ENCODE measurements around the gene KRT82. TPM values are rescaled to one million over a fixed set of nuclear protein-coding genes. Genes with fewer than 3 reads are reported as not detected.

Gene KRT82
- total and polyA plus RNA-seq, 2 of the 8 experiments (the other 6 are each of a cell fraction or from before 2014, with no cell fraction given) = not detected

DNA sequence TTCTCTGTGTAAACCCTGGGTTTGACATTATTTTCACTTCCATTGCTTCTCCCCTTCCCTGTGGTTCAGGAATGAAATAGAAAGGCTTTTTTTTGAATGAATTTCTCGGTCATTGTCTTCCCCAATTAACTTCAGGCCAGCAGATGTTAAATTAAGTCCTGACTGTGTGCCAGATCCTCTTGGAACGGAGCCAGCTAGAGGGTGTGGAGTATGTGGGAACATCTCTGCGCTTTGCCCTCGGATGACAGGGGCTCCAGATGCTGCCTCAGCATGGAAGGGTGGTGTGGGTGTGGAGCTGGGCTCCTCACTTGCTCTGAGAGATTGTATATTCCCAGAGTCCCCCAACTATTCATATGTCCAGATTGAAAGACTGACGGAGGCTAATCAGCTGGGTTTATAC lies 51.9 kb downstream of the KRT82 start:
- Histone ChIP-seq H3K56ac (replicated peaks; ENCODE audit: insufficient read length, low read depth, low read length) (no peak overlapping the region), H3K4ac (replicated peaks; ENCODE audit: insufficient read length, low read depth, low read length) (no peak overlapping the region), H2BK15ac (ENCODE audit: low read length) (no peak overlapping the region), H3K23ac (ENCODE audit: insufficient read length) (no peak overlapping the region), H3K14ac (ENCODE audit: insufficient read length) (no peak overlapping the region), H3K4me3 (ENCODE audit: extremely low read depth in 1 of 4, insufficient read depth in 2 of 4, low read depth in 3 of 4, low read length in 4 of 4) (no peak overlapping the region), H2BK120ac (replicated peaks; ENCODE audit: low read depth, low read length) (no peak overlapping the region), H3K4me2 (ENCODE audit: insufficient read depth in 1 of 2, low read depth in 2 of 2, low read length in 2 of 2) (no peak overlapping the region), H3K9me3 (ENCODE audit: insufficient read depth in 2 of 2, low read depth in 1 of 2, low read length in 1 of 2) (no peaks in the 10 kb centered on the region; a peak in 1 of 4 replicates), H3K36me3 (ENCODE audit: control insufficient read depth in 2 of 4, insufficient read depth in 4 of 4, low read length in 3 of 4) (no peaks in the 10 kb centered on the region), H4K20me1 (replicated peaks in 1 of 2; ENCODE audit: control insufficient read depth in 1 of 2, insufficient read depth in 2 of 2, low read length in 2 of 2) (no peaks in the 10 kb centered on the region), H2AFZ (ENCODE audit: low read length) (no peak overlapping the region), H3K27me3 (replicated peaks in 1 of 4; ENCODE audit: control insufficient read depth in 3 of 4, extremely low read depth in 1 of 4, insufficient read depth in 3 of 4, low read length in 3 of 4) (no peaks in the 10 kb centered on the region), H4K8ac (ENCODE audit: extremely low read depth, insufficient read depth, low read length) (no peak overlapping the region), H3K79me2 (ENCODE audit: control insufficient read depth in 1 of 2, insufficient read depth in 2 of 2, low read length in 2 of 2) (no peaks in the 10 kb centered on the region), H3K4me1 (replicated peaks in 1 of 4; ENCODE audit: control insufficient read depth in 3 of 4, insufficient read depth in 4 of 4, low read length in 3 of 4) (no peaks in the 10 kb centered on the region), H2BK20ac (ENCODE audit: low read length) (no peak overlapping the region), H2BK12ac (ENCODE audit: low read depth, low read length) (no peak overlapping the region), H3K79me1 (ENCODE audit: low read depth, low read length) (no peaks in the 10 kb centered on the region), H4K5ac (ENCODE audit: insufficient read length, low read depth, low read length) (no peak overlapping the region), H2BK5ac (ENCODE audit: low read depth, low read length) (no peak overlapping the region), H3K23me2 (ENCODE audit: low read depth, low read length) (no peaks in the 10 kb centered on the region), H3K18ac (ENCODE audit: extremely low read depth, low read length) (no peak overlapping the region), H3K9ac (replicated peaks in 1 of 4; ENCODE audit: extremely low read depth in 1 of 4, low read depth in 3 of 4, low read length in 3 of 4) (no peak overlapping the region), H3K27ac (ENCODE audit: low read depth, low read length) (no peak overlapping the region), H4K91ac (replicated peaks; ENCODE audit: insufficient read length, low read length) (no peak overlapping the region), H2AK5ac (ENCODE audit: low read depth, low read length) (no peak overlapping the region)
- ChIA-PET POLR2A (ENCODE audit: partially characterized antibody) (no interaction called here), CTCF (ENCODE audit: partially characterized antibody) (interaction anchor here (0.8 to 2.0 kb wide), 5 partner anchors 10 to 212 kb away, joined by 3 to 6 read pairs (median 3); no protein-coding TSS in a partner anchor)
- DNase-seq (ENCODE audit: low read depth in 1 of 2, low spot score in 2 of 2) (no peak), FAIRE-seq (no peak)
- WGBS, 2 experiments (ENCODE audit: extremely low coverage in 1 of 2, insufficient coverage in 1 of 2, insufficient read length in 1 of 2, insufficient replicate concordance in 2 of 2, low coverage in 1 of 2, low lambda C conversion rate in 2 of 2, missing lambda C conversion rate in 1 of 2) = 68% methylated on average over 5 of the region's 5 CpGs; no CpG with 5 or more reads in 1 of the 2 experiments
- TF ChIP-seq RFX5 (IDR thresholded peaks at IDR 0.05; ENCODE audit: borderline replicate concordance, low read depth, low read length) (no peak), CHD1 (IDR thresholded peaks at IDR 0.05; ENCODE audit: low read depth, low read length) (no peak), GTF2F1 (IDR thresholded peaks at IDR 0.05; ENCODE audit: borderline replicate concordance, low read depth, low read length) (no peak), SP4 (IDR thresholded peaks at IDR 0.05; ENCODE audit: low read length) (no peak), GABPA (IDR thresholded peaks at IDR 0.05; ENCODE audit: borderline replicate concordance, insufficient read depth, low read length) (no peak), FOSL1 (IDR thresholded peaks at IDR 0.05; ENCODE audit: insufficient read depth, low read depth, low read length) (no peak), CHD2 (IDR thresholded peaks at IDR 0.05; ENCODE audit: low read length) (no peak), RAD21 (IDR thresholded peaks at IDR 0.05 in 1 of 2, conservative IDR thresholded peaks at IDR 0.05 in 1 of 2; ENCODE audit: low read depth in 2 of 2, low read length in 2 of 2) (no peak), SIX5 (IDR thresholded peaks at IDR 0.05; ENCODE audit: low read depth, low read length) (no peak), EZH2 (IDR thresholded peaks at IDR 0.05; ENCODE audit: low read depth, low read length, severe bottlenecking) (no peak), YY1 (IDR thresholded peaks at IDR 0.05; ENCODE audit: low read depth, low read length) (no peak)
- TF ChIP-seq, protein P1, sequence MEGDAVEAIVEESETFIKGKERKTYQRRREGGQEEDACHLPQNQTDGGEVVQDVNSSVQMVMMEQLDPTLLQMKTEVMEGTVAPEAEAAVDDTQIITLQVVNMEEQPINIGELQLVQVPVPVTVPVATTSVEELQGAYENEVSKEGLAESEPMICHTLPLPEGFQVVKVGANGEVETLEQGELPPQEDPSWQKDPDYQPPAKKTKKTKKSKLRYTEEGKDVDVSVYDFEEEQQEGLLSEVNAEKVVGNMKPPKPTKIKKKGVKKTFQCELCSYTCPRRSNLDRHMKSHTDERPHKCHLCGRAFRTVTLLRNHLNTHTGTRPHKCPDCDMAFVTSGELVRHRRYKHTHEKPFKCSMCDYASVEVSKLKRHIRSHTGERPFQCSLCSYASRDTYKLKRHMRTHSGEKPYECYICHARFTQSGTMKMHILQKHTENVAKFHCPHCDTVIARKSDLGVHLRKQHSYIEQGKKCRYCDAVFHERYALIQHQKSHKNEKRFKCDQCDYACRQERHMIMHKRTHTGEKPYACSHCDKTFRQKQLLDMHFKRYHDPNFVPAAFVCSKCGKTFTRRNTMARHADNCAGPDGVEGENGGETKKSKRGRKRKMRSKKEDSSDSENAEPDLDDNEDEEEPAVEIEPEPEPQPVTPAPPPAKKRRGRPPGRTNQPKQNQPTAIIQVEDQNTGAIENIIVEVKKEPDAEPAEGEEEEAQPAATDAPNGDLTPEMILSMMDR (IDR thresholded peaks at IDR 0.05; ENCODE audit: control extremely low read depth in 1 of 3, insufficient read depth in 1 of 3, low read depth in 1 of 3, low read length in 3 of 3) = no peak
